Measurements from ENCODE around the gene PLXNC1. TPM values are rescaled to one million over a fixed set of nuclear protein-coding genes. Genes with fewer than 3 reads are reported as not detected.

Gene PLXNC1
- polyA plus RNA-seq, 1 experiment, result 4.8 TPM

DNA sequence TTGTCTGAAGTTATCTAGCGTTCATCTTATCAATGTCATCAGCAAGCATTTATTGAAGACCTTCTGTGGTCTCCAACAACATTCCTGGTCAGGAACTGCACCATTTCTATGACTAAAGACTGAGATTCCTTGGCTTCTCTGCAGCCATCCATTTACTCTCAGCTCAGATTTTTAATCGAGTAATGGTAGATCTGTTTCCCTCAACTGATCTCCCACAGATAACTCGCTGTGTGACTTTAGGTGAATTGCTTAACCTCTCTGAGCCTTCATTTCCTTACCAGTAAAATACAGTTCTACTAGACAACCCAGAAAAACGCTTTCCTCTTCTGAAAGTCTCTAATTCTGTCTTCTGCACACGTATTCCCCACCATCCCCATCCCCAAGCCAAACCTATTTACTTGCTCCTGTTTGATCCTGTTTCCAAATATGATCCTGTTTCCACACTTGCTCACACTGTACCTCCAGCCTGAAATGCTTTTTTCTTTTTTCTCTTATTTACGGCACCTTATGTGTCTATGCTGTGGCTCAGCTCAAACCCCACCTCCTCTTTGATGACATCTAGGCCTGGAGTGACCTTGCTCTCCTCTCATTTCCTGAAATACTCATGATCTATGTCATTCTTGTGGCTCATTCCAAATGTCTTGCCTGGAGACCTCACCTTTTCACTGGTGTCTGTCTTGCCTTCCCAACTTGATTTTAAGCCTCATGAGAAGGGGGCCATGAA is 21.8 kb downstream of the PLXNC1 start:
- ChIA-PET CTCF (no interaction called here), POLR2A (no interaction called here)
- Histone ChIP-seq H3K27ac (ENCODE audit: low read depth, low read length) (no peak overlapping the region), H3K9me3 (ENCODE audit: control insufficient read depth, insufficient read depth, low read length) (peaks cover 5% of the 10 kb centered on the region), H3K27me3 (ENCODE audit: control insufficient read depth, insufficient read depth, low read length) (peaks cover 17% of the 10 kb centered on the region), H3K4me3 (ENCODE audit: low read depth, low read length) (no peak overlapping the region)
- no peak for TF ChIP-seq CTCF (IDR thresholded peaks at IDR 0.05; ENCODE audit: low read depth, low read length)
- DNase-seq (ENCODE audit: low read depth, low spot score), result no peak

DNA sequence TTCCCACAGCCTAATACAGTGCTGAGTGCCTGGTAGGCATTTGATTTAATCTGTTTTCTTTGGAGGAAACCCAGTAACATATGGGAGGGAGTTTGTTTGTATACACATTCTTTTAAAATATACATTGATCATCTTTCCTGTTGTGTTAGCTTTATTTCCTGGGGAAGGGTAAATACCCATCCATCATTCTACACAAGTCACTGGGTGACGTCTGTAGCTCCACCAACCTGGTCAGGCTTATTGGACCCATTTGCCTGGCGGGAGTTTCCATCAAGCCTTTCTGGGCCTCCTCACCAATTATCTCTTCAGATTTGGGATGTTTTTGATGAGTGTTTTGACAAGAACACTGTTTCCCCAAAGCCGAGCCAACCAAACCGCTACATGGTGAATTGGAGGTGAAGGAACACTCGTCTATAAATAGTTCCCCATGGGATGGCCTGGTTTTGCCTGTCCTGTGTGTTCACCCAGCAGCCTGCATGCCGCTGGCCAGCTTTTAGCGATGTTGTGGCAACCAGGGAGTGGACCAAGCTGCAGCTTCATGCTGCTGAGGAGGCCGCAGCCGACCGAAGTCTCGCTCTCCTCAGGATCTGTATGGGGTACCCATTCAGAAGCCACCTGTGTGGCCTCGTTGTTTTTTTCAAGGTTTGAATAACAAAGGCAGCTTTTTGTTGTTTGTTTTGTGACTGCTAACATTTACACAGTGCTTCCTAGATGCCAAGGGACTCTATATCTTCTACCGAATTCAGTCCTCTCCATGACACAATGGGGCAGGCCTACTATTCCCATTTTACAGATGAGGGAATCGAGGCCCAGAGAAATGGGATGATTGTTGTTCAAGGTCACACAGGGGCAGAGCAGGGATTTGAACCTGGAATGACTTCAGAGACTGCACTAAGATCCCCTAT is 22.6 kb downstream of the PLXNC1 start:
- no peak for TF ChIP-seq CTCF (IDR thresholded peaks at IDR 0.05; ENCODE audit: low read depth, low read length)
- H3K27me3 ChIP-seq (ENCODE audit: control insufficient read depth, insufficient read depth, low read length), result peaks cover 10% of the 10 kb centered on the region
- H3K27ac ChIP-seq (ENCODE audit: low read depth, low read length), result no peak overlapping the region
- peaks cover 5% of the 10 kb centered on the region for H3K9me3 ChIP-seq (ENCODE audit: control insufficient read depth, insufficient read depth, low read length)
- no peak overlapping the region for H3K4me3 ChIP-seq (ENCODE audit: low read depth, low read length)
- ChIA-PET POLR2A (no interaction called here), CTCF (no interaction called here)
- DNase-seq (ENCODE audit: low read depth, low spot score), result no peak

GRCh38 chr12:94171595-94171930 is 23.2 kb downstream of the PLXNC1 start:
- no peak overlapping the region for H3K27ac ChIP-seq (ENCODE audit: low read depth, low read length)
- CTCF ChIA-PET, result no interaction called here
- POLR2A ChIA-PET, result no interaction called here

DNA sequence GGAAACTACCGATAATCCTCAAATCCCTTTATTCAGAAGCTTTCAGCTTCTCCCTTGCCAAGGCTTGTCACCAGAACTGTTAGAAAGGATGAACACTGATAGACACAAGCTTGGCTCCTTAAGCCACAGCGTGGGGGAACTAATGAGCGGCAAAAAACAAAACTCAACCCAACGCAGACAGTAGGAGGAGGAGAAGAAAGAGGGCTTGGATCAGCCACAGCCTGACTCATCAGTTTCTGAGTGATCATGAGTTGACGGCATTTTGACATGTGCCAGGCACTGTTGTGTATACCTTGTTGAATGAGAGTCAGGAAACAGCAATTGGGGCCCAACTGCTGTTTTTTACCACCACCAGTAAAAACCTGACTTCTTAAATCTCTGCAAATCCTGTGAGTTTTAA is 23.7 kb downstream of the PLXNC1 start:
- no peak overlapping the region for H3K4me3 ChIP-seq (ENCODE audit: low read depth, low read length)
- peak overlapping the region; percentile 53 for H3K27ac ChIP-seq (ENCODE audit: low read depth, low read length)
- ChIA-PET POLR2A (no interaction called here), CTCF (interaction anchor here (0.6 to 1.2 kb wide), 2 partner anchors 74 to 262 kb away, joined by 4 to 7 read pairs; no protein-coding TSS in a partner anchor)
- no peak for DNase-seq (ENCODE audit: low read depth, low spot score)
- peaks cover 7% of the 10 kb centered on the region for H3K27me3 ChIP-seq (ENCODE audit: control insufficient read depth, insufficient read depth, low read length)
- H3K9me3 ChIP-seq (ENCODE audit: control insufficient read depth, insufficient read depth, low read length), result peaks cover 5% of the 10 kb centered on the region
- no peak for TF ChIP-seq CTCF (IDR thresholded peaks at IDR 0.05; ENCODE audit: low read depth, low read length)

More at GRCh38 chr12:94171595-94171930, 23.2 kb downstream of the PLXNC1 start:
- Histone ChIP-seq H3K9me3 (ENCODE audit: control insufficient read depth, insufficient read depth, low read length) (peaks cover 5% of the 10 kb centered on the region), H3K4me3 (ENCODE audit: low read depth, low read length) (no peak overlapping the region), H3K27me3 (ENCODE audit: control insufficient read depth, insufficient read depth, low read length) (peaks cover 7% of the 10 kb centered on the region)
- TF ChIP-seq CTCF (IDR thresholded peaks at IDR 0.05; ENCODE audit: low read depth, low read length), result no peak
- no peak for DNase-seq (ENCODE audit: low read depth, low spot score)

DNA sequence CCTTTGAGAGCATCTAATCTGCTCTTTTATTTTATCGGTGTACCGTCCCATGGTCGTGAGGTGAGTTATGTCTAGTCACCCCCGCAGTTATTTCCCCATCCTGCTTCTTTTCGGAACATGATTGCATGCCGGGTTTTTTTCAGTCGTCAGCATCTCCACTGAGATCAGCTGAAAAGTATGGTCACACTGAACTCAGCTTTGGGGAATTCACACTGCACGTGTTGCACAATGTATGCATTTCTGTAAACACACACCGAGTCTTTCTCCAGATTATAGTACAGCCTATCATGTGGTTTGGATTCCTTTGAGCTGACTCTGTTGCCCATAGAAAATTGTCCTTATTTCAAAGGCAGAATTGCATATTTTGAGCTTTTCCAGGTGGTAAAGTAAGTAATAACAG is 24.6 kb downstream of the PLXNC1 start:
- Histone ChIP-seq H3K27me3 (ENCODE audit: control insufficient read depth, insufficient read depth, low read length) (peaks cover 7% of the 10 kb centered on the region), H3K27ac (ENCODE audit: low read depth, low read length) (peak overlapping the region; percentile 12), H3K9me3 (ENCODE audit: control insufficient read depth, insufficient read depth, low read length) (peaks cover 5% of the 10 kb centered on the region), H3K4me3 (ENCODE audit: low read depth, low read length) (no peak overlapping the region)
- ChIA-PET POLR2A (interaction anchor here (0.6 to 1.2 kb wide), 6 partner anchors 15 to 381 kb away, joined by 3 to 7 read pairs (median 6); no protein-coding TSS in a partner anchor), CTCF (interaction anchor here (0.6 to 1.2 kb wide), 4 partner anchors 28 to 286 kb away, joined by 3 to 7 read pairs (median 3); partner anchors contain the start of gene CEP83)
- peak; percentile 97 for DNase-seq (ENCODE audit: low read depth, low spot score)
- TF ChIP-seq CTCF (IDR thresholded peaks at IDR 0.05; ENCODE audit: low read depth, low read length), result no peak
